ENCODE results near the gene UBAP2.
"Not testable (repeated sequence)": the region's sequence is repeated elsewhere in the genome, so short reads cannot be mapped to it uniquely, and the experiment has no call there.

Gene UBAP2

DNA sequence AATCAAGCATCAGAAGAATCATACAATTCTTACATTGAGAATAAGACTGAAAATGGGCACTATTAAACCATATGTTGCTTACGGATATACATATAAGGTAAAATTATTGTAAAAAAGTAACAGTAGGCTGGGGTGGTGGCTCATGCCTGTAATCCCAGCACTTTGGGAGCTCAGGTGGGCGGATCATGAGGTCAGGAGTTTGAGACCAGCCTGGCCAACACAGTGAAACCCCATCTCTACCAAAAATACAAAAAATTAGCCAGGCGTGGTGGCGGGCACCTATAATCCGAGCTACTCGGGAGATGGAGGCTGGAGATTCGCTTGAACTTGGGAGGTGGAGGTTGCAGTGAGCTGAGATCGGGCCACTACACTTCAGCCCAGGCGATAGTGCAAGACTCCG, 6.6 kb downstream of the UBAP2 start:
- not testable (repeated sequence) for H3K9me3 ChIP-seq (ENCODE audit: control insufficient read depth, insufficient read depth, low read length); H3K9ac ChIP-seq (ENCODE audit: low read depth, low read length); H3K4me3 ChIP-seq (ENCODE audit: low read depth, low read length); H3K4me1 ChIP-seq (ENCODE audit: control insufficient read depth, insufficient read depth, low read length); H3K27me3 ChIP-seq (ENCODE audit: control insufficient read depth, insufficient read depth, low read length); H3K36me3 ChIP-seq (ENCODE audit: control insufficient read depth, insufficient read depth, low read length)

DNA sequence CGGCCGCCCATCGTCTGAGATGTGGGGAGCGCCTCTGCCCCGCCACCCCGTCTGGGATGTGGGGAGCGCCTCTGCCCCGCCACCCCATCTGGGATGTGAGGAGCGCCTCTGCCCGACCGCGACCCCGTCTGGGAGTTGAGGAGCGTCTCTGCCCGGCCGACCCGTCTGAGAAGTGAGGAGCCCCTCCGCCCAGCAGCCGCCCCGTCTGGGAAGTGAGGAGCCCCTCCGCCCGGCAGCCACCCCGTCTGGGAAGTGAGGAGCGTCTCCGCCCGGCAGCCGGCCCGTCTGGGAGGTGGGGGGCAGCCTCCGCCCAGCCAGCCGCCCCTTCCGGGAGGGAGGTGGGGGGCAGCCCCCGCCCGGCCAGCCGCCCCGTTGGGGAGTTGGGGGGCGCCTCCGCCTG, 9.8 kb downstream of the UBAP2 start:
- H3K9me3 ChIP-seq (ENCODE audit: control insufficient read depth, insufficient read depth, low read length); H3K27me3 ChIP-seq (ENCODE audit: control insufficient read depth, insufficient read depth, low read length); H3K4me3 ChIP-seq (ENCODE audit: low read depth, low read length); H3K4me1 ChIP-seq (ENCODE audit: control insufficient read depth, insufficient read depth, low read length); H3K9ac ChIP-seq (ENCODE audit: low read depth, low read length); H3K36me3 ChIP-seq (ENCODE audit: control insufficient read depth, insufficient read depth, low read length): not testable (repeated sequence)

DNA sequence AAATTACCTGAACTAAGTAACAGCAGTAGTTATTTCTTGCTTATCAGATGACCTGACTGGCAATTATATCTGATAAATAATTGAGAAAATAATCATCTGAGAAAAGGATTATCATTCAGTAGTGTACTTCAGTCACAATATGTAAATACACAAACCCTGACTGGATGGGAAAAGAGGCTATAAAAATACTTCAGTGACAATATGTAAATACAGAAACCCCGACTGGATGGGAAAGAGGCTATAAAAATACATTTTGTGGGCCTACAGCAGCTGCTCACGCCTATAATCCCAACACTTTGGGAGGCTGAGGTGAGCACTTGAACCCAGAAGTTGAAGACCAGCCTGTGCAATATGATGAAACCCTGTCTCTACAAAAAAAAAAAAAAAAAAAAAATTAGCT, 11.1 kb downstream of the UBAP2 start:
- H3K36me3 ChIP-seq (ENCODE audit: control insufficient read depth, insufficient read depth, low read length), result peaks cover 7% of the 10 kb centered on the region
- H3K4me1 ChIP-seq (ENCODE audit: control insufficient read depth, insufficient read depth, low read length), result no peaks in the 10 kb centered on the region
- no peak overlapping the region for H3K9ac ChIP-seq (ENCODE audit: low read depth, low read length)
- no peaks in the 10 kb centered on the region for H3K27me3 ChIP-seq (ENCODE audit: control insufficient read depth, insufficient read depth, low read length)
- no peaks in the 10 kb centered on the region for H3K9me3 ChIP-seq (ENCODE audit: control insufficient read depth, insufficient read depth, low read length)
- H3K4me3 ChIP-seq (ENCODE audit: low read depth, low read length), result no peak overlapping the region

DNA sequence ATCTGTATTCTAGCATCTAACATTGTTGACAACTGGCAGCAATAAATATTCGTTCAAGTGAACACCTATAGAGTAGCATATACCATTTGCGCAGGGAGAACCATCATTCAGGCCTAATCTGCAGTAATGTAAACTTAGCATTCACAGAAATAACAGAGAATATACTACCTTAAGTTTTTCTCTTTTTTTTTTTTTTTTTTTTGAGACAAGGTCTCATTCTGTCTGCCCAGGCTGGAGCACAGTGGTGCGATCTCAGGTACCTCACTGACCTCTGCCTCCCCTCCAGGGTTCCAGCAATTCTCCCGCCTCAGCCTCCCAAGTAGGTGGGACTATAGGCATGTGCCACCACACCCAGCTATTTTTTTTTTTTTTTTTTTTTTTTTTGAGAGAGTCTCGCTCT, 12.1 kb downstream of the UBAP2 start:
- Histone ChIP-seq H3K27me3 (ENCODE audit: control insufficient read depth, insufficient read depth, low read length) (no peaks in the 10 kb centered on the region), H3K36me3 (ENCODE audit: control insufficient read depth, insufficient read depth, low read length) (peaks cover 7% of the 10 kb centered on the region), H3K9ac (ENCODE audit: low read depth, low read length) (no peak overlapping the region), H3K4me3 (ENCODE audit: low read depth, low read length) (no peak overlapping the region), H3K9me3 (ENCODE audit: control insufficient read depth, insufficient read depth, low read length) (no peaks in the 10 kb centered on the region), H3K4me1 (ENCODE audit: control insufficient read depth, insufficient read depth, low read length) (no peaks in the 10 kb centered on the region)

DNA sequence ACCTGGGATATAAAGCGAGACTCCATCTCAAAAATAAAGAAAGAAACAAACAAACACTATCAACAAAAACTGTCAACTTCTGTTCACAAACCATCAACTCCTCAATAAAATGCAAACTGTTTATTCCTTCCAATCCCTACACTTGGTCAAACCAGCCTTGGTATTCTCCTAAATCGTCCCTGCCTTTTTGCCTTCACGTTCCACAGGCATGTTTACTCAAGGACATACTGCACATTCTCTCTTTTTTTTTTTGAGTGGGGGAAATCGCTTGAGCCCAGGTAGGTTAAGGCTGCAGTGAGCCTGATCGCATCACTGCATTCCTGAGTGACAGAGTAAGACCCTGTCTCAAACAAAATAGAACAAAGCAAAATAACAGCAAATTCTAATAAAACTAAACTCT, 13.0 kb downstream of the UBAP2 start:
- Histone ChIP-seq H3K36me3 (ENCODE audit: control insufficient read depth, insufficient read depth, low read length) (peaks cover 9% of the 10 kb centered on the region), H3K9ac (ENCODE audit: low read depth, low read length) (no peak overlapping the region), H3K4me1 (ENCODE audit: control insufficient read depth, insufficient read depth, low read length) (no peaks in the 10 kb centered on the region), H3K27me3 (ENCODE audit: control insufficient read depth, insufficient read depth, low read length) (no peaks in the 10 kb centered on the region), H3K4me3 (ENCODE audit: low read depth, low read length) (no peak overlapping the region), H3K9me3 (ENCODE audit: control insufficient read depth, insufficient read depth, low read length) (no peaks in the 10 kb centered on the region)

DNA sequence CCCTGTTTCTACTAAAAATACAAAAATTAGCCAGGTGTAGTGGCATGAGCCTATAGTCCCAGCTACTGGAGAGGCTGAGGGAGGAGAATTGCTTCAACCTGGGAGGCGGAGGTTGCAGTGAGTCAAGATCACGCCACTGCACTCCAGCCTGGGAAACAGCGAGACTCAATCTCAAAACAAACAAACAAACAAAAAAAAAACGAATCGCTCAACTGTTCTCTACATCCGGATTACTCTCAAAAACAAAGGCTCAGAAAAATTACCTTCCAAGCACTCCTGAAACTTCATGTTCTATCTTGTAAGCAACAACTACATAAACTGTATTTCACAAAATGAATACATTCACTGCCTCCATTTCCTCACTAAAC, 14.0 kb downstream of the UBAP2 start:
- Histone ChIP-seq H3K4me3 (ENCODE audit: low read depth, low read length) (no peak overlapping the region), H3K27me3 (ENCODE audit: control insufficient read depth, insufficient read depth, low read length) (no peaks in the 10 kb centered on the region), H3K9me3 (ENCODE audit: control insufficient read depth, insufficient read depth, low read length) (no peaks in the 10 kb centered on the region), H3K36me3 (ENCODE audit: control insufficient read depth, insufficient read depth, low read length) (peaks cover 6% of the 10 kb centered on the region), H3K9ac (ENCODE audit: low read depth, low read length) (no peak overlapping the region), H3K4me1 (ENCODE audit: control insufficient read depth, insufficient read depth, low read length) (no peaks in the 10 kb centered on the region)

DNA sequence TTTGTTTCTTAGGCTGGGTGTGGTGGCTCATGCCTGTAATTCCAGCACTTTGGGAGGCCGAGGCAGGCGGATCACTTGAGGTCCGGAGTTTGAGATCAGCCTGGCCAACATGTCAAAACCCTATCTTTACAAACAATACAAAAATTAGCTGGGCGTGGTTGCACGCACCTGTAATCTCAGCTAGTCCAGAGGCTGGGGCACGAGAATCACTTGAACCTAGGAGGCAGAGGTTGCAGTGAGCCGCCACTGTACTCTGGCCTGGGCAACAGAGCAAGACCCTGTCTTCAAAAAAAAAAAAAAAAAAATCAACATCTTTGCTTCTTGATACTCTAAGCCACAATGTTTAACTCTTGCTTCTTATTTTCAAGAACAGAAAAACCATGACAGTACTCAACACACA, 16.1 kb downstream of the UBAP2 start:
- no peaks in the 10 kb centered on the region for H3K9me3 ChIP-seq (ENCODE audit: control insufficient read depth, insufficient read depth, low read length)
- H3K9ac ChIP-seq (ENCODE audit: low read depth, low read length), result no peak overlapping the region
- no peak overlapping the region for H3K4me3 ChIP-seq (ENCODE audit: low read depth, low read length)
- H3K27me3 ChIP-seq (ENCODE audit: control insufficient read depth, insufficient read depth, low read length), result no peaks in the 10 kb centered on the region
- H3K36me3 ChIP-seq (ENCODE audit: control insufficient read depth, insufficient read depth, low read length), result peaks cover 12% of the 10 kb centered on the region
- H3K4me1 ChIP-seq (ENCODE audit: control insufficient read depth, insufficient read depth, low read length), result no peaks in the 10 kb centered on the region

DNA sequence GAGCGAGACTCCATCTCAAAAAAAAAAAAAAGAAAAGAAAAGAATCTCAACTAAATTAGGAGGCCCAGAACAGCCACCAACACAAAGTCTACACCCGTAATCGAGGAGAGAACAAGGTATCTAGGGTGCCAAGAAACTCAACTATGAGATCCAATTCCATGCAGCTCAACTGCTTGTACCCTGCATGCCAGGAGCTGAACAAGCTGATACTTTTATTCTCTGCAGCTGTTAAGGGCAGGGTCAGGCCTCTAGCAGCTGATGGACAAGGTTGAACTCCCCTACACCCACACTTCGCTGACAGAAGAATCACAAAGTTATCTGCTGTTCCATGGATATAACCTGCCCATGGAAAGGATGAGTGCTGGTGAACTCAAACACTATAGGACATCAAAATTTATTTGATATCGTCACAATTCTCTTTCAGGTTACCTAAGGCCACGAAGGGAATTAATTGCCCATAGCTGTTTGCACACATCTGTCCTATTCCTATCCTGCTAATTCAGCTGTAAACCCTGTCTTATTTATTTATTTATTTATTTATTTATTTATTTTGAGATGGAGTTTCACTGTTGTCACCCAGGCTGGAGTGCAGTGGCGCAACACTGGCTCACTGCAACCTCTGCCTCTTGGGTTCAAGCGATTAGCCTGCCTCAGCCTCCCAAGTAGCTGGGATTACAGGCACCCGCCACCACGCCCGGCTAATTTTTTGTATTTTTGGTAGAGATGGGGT, 20.7 kb downstream of the UBAP2 start:
- no peaks in the 10 kb centered on the region for H3K4me1 ChIP-seq (ENCODE audit: control insufficient read depth, insufficient read depth, low read length)
- no peaks in the 10 kb centered on the region for H3K9me3 ChIP-seq (ENCODE audit: control insufficient read depth, insufficient read depth, low read length)
- H3K4me3 ChIP-seq (ENCODE audit: low read depth, low read length), result no peak overlapping the region
- H3K36me3 ChIP-seq (ENCODE audit: control insufficient read depth, insufficient read depth, low read length), result peaks cover 9% of the 10 kb centered on the region
- H3K27me3 ChIP-seq (ENCODE audit: control insufficient read depth, insufficient read depth, low read length), result no peaks in the 10 kb centered on the region
- no peak overlapping the region for H3K9ac ChIP-seq (ENCODE audit: low read depth, low read length)

DNA sequence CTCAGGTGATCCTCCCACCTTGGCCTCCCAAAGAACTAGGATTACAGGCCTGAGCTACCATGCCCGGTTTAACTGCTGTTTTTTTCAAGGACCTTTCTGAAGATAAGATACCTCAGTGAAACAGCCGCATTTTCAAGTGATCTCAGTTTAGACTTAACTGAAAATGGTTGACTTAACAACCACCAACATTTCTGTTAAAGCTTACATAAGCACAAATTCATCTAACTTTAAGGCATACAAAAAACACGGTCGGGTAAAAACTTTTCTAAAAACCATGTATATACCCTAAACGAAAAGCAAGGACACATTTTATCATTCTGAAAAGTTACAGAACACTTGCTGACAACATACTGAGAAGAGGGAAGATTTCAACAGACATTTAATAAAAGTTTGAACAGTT, 22.9 kb downstream of the UBAP2 start:
- H3K36me3 ChIP-seq (ENCODE audit: control insufficient read depth, insufficient read depth, low read length), result peaks cover 7% of the 10 kb centered on the region
- no peaks in the 10 kb centered on the region for H3K4me1 ChIP-seq (ENCODE audit: control insufficient read depth, insufficient read depth, low read length)

DNA sequence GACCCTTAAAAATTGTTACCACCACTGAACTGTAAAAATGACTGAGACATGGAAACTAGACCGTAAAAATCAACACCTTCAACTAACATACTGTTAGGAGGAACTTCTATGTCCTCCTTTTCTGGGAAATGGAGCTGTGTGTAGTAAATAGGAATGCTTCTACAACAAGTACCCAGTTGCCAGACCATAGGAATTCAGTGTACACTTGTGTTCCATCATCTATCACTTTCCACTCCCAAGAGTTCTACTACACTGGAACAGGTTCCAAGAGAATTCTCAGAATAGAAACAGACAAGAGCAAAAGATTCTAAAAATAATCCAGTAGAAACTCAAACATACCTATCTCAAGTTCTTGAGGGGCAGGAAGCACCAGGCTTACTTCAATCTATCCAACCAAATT, 23.6 kb downstream of the UBAP2 start:
- Histone ChIP-seq H3K9ac (ENCODE audit: low read depth, low read length) (no peak overlapping the region), H3K36me3 (ENCODE audit: control insufficient read depth, insufficient read depth, low read length) (peaks cover 6% of the 10 kb centered on the region), H3K4me1 (ENCODE audit: control insufficient read depth, insufficient read depth, low read length) (no peaks in the 10 kb centered on the region), H3K27me3 (ENCODE audit: control insufficient read depth, insufficient read depth, low read length) (no peaks in the 10 kb centered on the region), H3K9me3 (ENCODE audit: control insufficient read depth, insufficient read depth, low read length) (no peaks in the 10 kb centered on the region), H3K4me3 (ENCODE audit: low read depth, low read length) (no peak overlapping the region)

More for the DNA sequence above, 22.9 kb downstream of the UBAP2 start:
- no peaks in the 10 kb centered on the region for H3K27me3 ChIP-seq (ENCODE audit: control insufficient read depth, insufficient read depth, low read length)
- no peaks in the 10 kb centered on the region for H3K9me3 ChIP-seq (ENCODE audit: control insufficient read depth, insufficient read depth, low read length)
- H3K9ac ChIP-seq (ENCODE audit: low read depth, low read length), result no peak overlapping the region
- H3K4me3 ChIP-seq (ENCODE audit: low read depth, low read length), result no peak overlapping the region

DNA sequence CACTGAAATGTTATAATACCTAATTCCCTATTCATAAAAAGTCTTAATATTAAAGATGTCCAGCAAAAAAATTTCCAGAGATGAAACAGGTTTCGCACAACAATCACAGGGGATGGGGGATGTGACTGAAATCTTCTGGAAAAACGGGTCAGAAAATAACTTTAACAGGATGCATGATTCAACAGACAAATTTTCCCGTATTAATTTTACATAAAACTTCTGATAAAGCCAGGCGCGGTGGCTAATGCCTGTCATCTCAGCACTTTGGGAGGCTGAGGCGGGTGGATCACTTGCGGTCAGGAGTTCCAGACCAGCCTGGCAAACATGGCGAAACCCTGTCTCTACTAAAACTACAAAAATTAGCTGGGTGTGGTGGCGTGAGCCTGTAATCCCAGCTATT, 24.2 kb downstream of the UBAP2 start:
- H3K9me3 ChIP-seq (ENCODE audit: control insufficient read depth, insufficient read depth, low read length); H3K4me1 ChIP-seq (ENCODE audit: control insufficient read depth, insufficient read depth, low read length); H3K27me3 ChIP-seq (ENCODE audit: control insufficient read depth, insufficient read depth, low read length); H3K4me3 ChIP-seq (ENCODE audit: low read depth, low read length); H3K9ac ChIP-seq (ENCODE audit: low read depth, low read length); H3K36me3 ChIP-seq (ENCODE audit: control insufficient read depth, insufficient read depth, low read length): not testable (repeated sequence)

DNA sequence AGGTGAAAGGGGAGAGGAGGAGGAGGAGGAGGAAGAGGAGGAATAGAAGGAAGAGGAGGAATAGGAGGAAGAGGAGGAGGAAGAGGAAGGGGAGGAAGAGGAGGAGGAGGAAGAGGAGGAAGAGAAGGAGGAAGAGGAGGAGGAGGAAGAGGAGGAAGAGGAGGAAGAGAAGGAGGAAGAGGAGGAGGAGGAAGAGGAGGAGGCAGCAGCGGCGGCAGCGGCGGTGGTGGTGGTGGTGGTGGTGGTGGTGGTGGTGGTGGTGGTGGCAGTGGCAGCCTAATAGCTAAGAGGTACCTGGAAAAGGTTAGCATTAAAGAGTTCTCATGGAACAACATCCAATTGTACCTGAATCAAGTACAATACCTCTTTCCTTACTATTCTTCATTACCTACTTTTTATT, 32.5 kb downstream of the UBAP2 start:
- H3K4me3 ChIP-seq (ENCODE audit: low read depth, low read length), result no peak overlapping the region
- no peaks in the 10 kb centered on the region for H3K27me3 ChIP-seq (ENCODE audit: control insufficient read depth, insufficient read depth, low read length)
- no peaks in the 10 kb centered on the region for H3K36me3 ChIP-seq (ENCODE audit: control insufficient read depth, insufficient read depth, low read length)
- no peaks in the 10 kb centered on the region for H3K4me1 ChIP-seq (ENCODE audit: control insufficient read depth, insufficient read depth, low read length)
- H3K9me3 ChIP-seq (ENCODE audit: control insufficient read depth, insufficient read depth, low read length), result no peaks in the 10 kb centered on the region
- no peak overlapping the region for H3K9ac ChIP-seq (ENCODE audit: low read depth, low read length)
